T-helper 1 cell (primary cell): Measurements from ENCODE around the gene BAHD1.

Experiments
- DNase-seq, 5 donors: peaks; one replicate each; pipeline ENCODE4 v3.0.0-alpha.2; 2012 to 2020

BAHD1 gene

DNA sequence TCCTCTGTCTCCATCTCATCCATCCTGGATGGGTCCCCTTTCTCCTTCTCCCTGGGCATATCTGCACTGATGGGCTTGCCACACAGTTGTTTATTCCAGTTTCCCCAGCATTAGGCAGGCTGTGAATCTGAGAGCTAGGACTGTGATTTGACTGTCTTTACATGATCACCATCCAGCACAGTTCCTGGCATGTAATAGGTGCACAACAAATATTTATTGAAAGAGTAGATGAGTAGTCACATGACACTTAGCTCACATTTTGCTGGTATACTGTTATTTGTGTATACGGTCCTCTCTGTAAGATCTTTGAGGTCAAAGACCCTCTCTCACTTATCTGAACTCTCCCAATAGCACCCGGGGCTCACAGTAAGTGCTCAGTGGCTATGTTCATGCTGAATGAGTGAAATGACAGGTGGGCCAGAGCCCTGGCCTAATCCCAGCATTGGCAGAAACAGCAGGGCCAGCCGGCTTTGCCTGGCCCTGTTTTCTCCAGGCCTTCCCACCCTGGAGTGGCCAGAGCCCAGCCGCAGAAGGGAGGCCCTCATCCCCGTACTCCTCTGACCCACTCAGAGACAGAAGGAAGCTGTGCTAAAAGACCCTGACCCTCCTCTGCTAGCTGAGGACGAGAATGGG, 16.2 kb upstream of the BAHD1 start:
- no peak for DNase-seq

DNA sequence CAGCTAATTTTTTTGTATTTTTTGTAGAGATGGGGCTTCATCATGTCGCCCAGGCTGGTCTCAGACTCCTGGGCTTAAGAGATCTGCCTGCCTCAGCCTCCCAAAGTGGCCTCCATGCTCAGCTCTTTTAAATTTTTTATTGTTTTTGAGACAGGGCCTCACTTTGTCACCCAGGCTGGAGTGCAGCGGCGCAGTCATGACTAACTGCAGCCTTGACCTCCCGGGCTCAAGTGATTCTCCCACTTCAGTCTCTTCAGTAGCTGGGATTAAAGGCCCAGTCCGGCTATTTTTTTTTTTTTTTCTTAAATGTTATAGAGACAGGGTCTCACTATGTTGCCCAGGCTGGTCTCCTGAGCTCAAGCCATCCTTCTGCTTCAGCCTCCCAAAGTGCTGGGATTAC, 15.1 kb upstream of the BAHD1 start:
- DNase-seq: no peak

DNA sequence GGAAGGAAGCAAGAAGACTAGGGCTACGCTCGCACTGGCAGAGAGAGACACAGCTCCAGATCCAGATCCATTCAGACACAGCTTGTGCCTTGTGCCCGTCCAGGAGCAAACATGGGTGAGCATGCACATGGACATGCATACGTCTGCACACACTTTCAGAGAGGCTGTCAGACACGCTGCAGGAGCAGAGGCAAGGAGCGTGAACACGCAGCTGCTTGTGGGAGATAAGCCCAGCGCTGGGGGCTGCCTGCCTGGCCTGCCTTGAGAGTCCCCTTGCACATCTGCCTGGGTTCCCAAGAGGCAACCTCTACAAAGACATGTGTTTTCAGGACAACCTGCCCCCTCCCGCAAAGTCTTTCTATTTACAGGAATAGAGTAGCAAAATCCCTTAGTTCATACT, 13.6 kb upstream of the BAHD1 start:
- no peak for DNase-seq

DNA sequence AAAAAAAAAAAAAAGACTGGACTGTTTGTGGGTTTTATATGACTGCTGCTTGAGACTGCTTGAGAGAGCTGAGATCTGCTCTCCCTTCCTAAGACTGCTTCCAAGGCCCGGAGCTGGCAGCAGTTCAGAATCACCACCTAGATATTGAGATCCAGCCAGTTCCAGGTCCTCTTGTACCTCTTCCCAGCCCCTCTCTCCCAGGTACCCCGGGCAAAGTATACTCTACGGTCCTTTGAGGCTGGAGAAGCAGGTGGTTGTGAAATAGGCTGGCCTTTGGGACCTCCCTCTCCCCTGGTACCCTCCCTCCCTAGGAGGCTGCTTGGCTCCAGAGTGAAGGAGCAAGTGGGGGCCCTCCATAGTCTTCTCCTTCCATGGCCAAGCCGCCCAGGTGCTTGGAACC, 12.6 kb upstream of the BAHD1 start:
- DNase-seq: no peak

DNA sequence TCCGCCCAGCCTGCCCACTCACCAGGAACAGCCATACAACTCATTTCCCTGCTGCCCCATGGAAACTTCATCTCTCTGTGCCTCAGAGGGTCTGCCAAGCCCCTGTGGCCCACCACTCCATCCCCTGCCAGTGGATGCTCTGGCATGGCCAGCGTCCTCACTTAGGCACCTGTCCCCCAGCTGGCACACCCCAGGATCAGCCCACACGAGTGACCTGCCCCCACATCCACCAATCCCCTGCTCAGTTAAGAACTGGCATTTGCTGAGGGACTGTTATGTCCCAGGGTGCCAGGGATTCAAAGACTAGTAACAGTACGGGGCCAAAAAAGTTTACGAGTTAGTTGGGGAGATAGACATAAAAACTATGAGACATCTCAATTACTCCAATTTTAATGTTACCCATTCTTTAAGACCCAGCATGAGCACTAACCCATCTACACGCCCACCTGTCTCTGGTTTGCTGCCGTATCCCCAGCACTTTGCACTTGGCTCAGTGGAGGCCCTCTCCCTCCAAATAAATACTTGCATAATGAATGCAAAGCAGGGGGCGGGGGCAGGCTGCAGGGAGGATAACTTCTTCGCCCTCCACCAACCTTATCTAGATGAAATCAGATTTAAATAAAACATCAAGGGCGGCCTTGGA, 11.6 kb upstream of the BAHD1 start:
- DNase-seq: no peak

DNA sequence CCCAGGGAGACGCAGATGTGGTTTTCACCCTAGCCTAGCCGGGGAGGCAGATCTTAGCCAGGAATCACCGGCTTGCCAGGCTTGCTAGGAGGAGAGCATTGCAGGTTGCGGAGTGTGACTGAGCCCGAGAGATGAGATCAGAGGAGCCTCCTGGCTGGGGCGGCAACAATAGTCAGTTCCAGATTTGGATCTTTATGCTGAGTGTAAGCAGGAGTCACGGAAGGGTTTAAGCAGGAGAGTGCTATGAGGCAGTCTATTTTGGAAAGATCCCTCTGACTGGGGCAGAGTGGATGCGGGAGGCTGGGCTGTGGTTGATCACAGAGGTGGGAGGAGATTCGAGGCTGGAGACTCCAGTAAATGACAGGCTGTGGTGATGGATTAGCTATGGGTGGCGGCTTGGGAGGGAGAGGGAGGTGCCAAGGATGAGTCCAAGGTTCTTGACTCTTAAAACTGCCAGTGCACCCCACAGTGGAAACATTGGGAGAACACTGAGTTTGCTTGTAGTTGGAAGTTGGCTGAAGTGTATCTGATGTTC, 10.4 kb upstream of the BAHD1 start:
- DNase-seq: no peak

DNA sequence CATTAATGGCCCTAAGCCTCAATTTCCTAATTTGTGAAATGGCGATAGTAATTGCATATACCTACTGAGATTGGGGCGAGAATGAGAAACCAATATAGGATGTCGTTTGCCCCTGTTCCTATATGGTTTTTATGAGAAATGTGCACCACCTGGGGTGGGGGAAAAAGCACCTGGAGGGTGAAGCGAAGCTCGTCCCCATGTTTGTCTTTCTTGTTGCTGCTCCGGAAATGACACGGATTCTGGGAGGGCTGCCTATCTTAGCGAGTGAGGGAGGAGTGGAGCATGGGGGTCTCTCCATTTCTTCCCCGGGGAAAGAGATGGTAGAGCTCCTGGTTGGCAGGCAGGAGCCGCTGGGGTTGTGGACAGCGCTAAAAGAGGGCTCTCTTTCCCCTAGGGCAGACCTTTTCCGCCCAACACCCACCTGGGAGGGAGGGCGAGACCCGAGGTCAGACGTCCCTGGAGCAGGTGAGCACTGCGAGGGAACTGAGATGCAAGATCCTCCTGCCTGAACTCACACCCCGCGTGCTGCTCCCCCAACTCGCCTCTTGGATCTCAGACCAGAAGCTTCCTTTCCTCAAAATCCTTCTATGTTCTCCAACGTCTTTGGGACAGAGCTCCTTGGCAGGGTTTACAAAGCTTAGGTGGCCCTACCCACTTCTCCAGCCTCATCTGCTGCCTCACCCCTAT, 5.6 kb upstream of the BAHD1 start:
- DNase-seq: no peak

DNA sequence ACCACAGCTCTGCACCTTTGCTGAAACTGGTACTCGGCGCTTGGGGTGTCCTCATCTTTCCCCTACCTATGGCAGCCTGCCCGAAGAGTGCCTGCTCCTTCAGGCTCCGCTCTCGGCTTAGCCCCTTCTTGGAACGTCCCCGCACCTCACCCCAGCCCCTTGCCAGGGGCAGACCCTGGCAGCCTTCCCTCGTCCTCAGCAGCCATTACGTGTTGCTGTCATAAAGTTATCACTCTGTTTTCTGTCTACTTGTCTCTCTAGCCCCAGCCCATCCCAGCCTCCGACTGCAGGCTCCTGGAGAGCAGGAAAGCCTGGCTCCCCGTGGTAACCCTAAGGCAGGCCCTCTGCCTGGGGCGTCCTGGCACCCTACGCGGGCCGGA, 5.1 kb upstream of the BAHD1 start:
- DNase-seq: no peak

DNA sequence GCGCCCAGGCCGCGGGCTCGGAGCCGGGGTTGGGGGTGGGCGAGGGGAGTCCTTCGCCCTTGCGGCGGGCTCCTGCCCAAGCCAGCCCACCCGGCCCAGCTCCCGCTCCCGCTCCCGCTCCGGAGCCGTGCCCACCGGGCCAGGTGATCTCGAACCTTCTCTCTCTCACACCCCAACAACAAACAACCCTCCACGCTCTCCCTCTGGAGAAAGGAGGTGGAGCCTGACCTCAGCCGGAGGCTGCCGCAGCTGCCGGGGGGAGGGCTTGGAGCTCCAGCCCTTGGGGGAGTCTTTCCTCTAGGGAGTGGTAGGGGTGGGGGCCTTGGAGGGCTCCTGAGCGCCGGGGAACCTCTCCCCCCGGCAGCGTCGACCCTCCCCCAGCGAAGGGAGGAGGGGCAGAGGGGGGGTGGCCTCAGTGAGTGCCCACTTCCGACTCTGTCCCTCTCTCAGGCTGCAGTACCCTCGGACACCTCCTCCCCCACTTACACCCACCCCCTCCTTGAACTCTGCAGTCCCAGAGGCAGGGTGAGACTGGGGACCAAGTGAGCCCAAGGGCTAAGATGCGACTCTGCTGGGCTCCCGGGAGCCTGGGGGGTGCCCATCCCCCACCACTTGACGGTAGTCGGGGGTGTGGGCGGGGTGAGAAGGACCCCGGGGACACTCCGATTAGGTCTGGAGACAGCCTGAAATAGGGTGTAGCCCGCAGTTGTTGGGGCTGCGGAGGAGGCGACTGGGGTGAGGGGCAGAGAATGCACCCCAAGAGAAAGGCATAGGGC, 4.4 kb upstream of the BAHD1 start:
- DNase-seq: no peak

DNA sequence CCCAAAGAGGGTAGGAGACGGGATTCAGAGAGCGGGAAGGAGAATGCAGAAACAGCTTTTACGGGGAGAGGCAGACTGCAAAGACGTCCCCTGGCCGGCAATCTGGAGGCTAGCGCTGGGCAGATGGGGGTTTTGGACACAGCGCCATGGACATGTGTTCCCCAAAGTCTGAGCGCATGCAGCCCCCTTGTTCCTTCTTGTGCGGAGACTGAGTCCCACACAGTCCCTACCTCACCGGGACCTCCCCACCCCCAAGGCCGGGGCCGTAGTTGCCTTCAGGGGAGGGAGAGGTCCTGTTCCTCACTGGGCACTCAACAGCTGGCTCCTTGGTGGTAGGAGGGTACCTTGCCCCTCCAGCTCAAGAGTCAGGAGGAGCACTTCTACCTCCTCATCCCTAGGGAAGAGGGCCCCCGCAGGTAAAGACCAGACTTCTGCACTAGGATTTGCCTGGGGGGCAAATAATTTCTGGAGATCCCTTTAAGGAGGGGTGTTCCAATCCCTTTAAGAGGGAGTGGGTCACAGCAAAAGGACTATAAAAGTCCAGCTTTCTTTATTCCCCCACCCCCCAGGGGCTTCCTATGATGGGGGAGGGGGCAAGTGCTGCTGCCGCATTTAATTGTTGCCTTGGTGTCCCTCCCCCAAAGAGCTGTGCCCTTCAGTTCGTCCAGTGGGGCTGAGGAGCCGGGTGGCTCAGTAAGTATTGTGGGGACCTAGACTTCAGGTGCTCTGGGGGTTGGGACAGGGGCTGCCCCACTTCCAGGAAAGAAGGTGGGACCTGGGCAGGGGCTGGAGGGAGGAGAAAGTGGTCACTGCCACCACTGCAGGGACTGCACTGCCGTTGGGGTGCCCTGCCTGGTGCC, 3.6 kb upstream of the BAHD1 start:
- no peak for DNase-seq

DNA sequence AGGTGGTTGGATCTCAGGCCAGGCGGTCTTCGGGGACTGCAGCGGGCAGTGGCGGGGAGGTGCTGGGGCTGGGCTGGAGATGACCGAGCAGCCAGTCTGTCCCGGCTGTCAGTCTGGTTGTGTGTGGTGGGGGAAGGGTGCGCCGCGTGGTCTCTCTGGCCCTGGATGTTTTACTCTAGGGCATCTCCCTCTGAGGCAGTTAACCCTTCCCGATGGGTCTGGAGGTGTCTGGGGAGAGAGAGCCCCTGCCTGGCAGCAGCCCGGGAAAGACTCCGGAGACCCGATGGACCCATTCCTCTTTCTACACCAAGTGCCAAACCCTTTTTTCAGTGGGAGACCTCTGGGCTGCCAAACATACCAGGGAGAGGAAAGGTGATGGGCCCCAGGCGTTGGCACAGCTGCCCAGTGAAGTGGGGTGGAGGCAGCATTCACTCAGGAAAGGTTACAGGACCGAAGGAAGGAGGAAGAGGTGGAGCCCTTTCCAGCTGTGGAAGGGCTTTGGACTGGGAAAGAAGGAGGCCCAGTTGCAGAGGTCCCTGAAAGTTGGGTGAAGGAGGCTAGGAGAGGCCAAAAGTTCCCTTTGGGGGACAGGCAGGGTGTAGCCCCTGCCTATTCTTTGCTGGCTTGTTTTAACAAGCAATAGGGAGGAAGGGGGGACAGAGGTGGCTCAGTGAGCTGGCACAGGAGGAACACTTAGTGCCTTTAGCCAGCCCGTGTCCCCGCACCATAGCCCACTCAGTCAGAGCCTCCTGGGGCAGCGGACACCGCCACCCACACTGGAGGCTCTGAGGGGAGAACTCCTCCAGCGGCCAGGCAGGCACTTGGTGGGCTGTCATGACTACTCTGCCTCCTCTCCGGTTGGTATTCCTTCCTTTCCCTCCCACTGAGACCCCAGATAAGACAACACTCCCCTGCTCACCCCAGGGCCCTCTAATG, 2.7 kb upstream of the BAHD1 start:
- no peak for DNase-seq

DNA sequence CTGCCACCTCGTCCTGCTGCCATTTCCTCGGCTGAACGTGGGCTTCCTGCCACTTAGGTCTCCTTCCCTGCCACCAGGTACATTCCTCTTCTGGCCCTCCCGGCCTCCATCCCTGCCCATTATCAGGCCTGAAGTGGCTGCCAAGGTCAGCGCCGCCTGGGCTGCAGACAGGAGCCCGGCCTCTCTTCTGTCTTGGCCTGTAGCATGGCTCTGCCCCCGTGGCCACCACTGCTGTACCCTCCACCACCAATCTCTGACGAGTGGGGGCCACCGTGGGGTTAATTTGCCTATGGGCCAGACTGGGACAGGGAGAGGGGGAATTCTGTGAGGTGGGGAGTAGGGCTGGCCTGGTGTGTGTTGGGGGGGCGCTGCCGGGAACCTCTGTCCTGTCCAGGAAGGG, 2.0 kb upstream of the BAHD1 start:
- no peak for DNase-seq

DNA sequence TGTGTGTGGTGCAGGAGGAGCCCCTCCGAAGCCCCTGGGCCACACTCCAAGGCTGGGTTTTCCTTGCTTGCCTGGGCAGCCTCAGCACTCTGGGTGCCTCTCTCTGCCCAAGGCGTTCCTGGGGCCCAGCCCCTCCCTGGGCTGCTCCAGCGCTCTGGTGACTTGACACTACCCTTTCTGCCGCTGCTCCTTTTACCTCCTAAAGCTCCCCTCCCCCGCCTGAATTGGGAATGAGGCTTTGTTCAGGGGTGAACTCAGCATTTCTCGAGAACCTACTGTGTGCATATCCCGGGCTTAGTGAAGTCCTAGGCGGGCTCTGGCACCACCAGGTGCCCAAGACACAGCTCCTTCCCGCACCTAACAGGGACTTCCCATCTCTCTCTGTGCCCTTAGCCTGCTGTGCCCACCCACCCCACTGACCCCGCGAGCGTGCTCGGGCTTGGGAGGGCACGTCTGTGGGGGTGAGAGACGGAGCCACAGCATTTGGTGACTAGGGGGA, 1.2 kb upstream of the BAHD1 start:
- DNase-seq: no peak

DNA sequence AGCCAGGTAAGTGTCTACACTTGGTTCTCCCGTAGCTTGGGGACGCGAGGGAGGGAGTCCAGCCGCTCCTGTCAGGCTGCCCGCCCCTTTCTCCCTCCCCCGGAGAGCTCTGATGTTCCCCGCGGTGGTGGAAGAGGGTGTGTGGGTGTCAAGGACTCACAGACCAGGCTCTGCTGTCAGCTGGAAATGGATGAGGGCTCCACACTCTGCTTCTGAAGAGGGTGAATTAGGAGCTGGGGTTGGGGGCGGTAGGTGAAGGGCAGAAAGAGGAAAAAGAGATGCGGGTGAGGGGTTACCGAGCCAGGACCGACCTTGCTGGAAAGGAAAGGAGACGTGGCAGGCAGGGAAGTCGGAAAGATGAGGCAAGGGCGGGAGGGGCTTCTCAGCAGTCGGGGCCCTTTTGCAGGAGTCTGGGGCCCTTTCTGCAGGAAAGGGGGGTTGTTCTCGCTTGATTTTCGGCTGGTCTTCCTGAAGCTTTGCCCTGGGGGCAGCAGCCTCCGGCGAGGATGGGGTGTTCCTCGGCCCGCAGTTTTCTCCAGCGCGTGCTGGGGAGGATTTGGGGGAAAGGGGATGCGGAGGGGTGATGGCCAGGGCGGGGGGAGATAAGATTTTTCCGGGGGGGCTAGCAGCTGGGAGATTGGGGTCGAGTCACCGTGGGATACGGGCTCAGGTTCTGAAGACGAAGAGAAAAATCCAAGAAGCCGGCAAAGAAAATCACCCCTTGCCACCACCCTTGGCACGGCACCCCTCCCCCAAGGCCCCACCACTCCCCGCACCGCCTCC, 602 bp upstream of the BAHD1 start:
- DNase-seq: no peak

DNA sequence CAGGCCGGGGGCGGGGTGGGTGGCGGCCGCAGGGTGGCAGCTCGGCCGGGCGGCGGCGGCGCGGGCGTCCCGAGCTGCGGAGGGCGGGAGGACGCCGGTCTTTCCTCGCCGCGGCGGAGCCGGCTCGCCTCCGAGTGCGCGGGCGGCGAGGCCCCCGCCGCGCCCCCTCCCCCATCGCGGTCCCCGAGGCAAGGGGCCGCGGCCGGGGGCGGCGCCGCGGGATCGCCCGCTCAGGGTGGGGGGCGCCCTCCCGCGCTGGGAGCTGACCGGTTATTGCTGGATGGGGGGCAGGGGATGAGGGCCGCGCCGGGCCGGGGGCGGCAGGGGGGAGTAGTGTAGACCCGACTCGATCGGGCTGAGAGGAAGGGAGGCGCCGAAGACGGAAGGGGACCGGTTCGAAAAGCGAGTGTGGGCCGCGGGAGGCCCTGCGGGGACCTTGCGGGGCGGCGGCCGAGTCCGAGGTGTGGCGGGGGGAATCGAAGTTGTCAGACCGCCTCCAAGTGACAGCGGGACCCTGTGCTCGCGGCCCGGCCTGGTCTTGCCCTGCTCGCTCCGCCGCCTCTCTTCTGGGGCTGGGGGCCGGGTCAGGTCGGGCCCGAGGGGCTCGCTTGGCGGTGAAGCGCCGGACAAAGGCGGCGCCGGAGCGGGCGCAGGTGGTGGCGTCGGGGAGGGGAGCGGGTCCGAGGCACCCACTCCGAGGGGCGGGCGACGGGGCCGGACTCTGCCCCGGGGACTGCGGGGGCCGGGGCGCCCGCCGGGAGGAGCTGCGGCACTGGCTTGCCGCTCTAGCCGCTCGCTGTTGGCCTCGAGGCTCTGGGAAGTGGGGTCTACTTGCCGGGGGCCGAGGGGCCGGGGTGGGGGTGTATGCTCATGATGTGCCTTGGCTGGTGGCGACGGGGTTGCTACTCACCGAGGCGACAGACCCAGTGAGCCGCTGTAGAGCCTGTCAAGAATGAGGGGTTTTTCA, 1.1 kb downstream of the BAHD1 start:
- peak in 1 of 5 donors; percentile 28 for DNase-seq

DNA sequence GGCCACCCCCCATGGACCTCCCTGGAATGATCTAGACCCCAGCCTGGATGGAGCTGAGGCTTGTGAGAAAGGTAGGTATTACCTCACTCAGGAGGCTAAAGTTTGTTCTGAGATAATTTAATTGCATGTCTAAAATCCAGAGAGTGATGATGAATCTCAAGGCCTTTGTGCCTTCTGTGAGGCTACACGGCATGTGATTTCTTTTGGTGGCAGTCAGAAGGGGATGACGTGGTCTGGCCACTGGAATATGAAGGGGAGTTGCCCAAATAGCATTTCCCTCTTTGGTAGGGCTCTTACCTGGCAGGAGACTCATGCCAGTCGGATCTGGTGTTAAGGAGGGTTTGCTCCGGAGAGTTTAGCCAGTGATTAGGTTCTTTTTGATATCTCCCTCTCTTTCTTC, 2.5 kb downstream of the BAHD1 start:
- DNase-seq: no peak

DNA sequence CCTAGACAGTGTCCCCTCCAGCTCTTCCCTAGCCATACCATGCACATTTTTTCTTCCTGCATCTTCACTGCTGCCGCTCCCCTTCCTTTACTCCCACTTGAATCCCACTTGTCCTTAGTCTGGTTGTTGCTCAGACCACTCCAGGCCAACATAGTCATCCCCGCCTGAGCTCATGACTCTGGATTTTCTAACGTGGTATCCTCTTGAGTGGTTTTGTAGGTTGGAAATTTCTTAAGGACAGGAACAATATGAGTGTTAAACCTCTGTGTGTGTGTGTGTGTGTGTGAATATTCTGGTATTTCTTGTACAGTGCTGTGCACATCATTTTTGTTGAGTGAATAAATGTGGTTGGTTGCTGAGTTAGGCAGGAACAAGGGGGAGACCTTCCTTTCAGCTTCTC, 3.1 kb downstream of the BAHD1 start:
- no peak for DNase-seq

DNA sequence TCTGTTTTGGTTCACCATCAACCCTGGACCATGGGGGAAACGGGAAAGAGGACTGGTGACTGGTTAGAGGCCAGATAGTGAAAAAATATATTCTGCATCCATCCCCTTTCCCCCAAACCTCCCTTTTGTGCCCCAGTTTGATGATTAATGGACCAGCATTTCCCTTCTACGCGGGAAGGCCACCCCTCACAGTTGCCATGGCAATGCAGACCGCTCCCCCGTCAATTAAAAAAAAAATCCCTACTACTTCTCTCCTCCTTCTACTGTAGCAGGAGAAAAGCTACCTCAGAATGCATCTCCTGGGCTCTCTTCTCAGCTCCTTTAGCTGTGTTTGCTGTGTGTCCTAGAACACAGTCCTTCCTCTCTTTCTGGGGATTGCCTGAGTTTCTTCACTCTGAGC, 4.0 kb downstream of the BAHD1 start:
- no peak for DNase-seq

DNA sequence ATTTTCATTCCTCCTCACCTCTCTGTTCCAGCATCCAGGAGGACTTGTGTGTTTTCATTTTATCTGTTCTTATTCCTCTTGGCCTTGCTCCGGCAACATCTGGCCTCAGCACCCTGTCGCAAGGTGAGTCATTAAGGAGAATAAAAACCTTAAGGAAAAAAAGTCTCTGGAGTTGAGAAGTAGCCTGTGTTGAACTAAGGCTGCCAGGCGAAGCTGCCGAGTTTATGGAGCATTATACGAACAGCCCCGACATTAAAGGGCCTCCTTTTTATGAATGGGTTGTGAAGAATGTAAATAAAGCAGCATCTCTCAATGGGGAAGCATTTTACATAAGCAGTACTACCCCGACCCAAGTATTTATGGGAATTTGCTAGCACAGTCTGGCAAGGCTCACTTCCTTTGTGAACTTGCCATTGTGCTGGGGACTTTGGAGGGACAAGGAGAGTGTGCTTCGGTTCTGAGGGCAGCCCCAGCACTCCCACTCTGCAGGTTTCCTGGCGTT, 4.7 kb downstream of the BAHD1 start:
- no peak for DNase-seq
